ENCODE measurements around the gene MIEF1. TPM values are rescaled to one million over a fixed set of nuclear protein-coding genes. Genes with fewer than 3 reads are reported as not detected.

The MIEF1 gene
- total and polyA plus RNA-seq, 11 donors, result 6.5 to 25.2 (median 18.7) TPM

GRCh38 chr22:39547587-39547947 is 45.5 kb downstream of the MIEF1 start:
- DNase-seq (no peak), ATAC-seq (no peak)
- H3K27me3 ChIP-seq, result peaks cover 0 to 67% (median 16%) of the 10 kb centered on the region in 9 donors
- H3K4me3 ChIP-seq, result no peak overlapping the region
- whole genome bisulfite sequencing, 4 donors, result 39 to 51% (median 47%) methylated on average over 2 of the region's 2 CpGs
- TF ChIP-seq CTCF (IDR thresholded peaks at IDR 0.05) (no peak), POLR2A (IDR thresholded peaks at IDR 0.05) (no peak)
- no peaks in the 10 kb centered on the region for H3K36me3 ChIP-seq
- H3K9me3 ChIP-seq, result no peaks in the 10 kb centered on the region
- no peak overlapping the region for H3K27ac ChIP-seq
- H3K4me1 ChIP-seq, result no peaks in the 10 kb centered on the region
- intact Hi-C loops (cut with DNase I), result no loop called here

- ATAC-seq, result no peak
- intact Hi-C loops (cut with DNase I), result no loop called here
- H3K27me3 ChIP-seq, result peaks cover 17 to 76% (median 35%) of the 10 kb centered on the region in 9 donors
Measured at GRCh38 chr22:39553429-39553828, 51.3 kb downstream of the MIEF1 start.

GRCh38 chr22:39554151-39554550 is 52.1 kb downstream of the MIEF1 start:
- Histone ChIP-seq H3K9me3 (no peaks in the 10 kb centered on the region), H3K4me1 (peaks cover 0 to 17% (median 0%) of the 10 kb centered on the region in 12 donors), H3K4me3 (no peak overlapping the region), H3K27ac (no peak overlapping the region), H3K36me3 (no peaks in the 10 kb centered on the region), H3K27me3 (peaks cover 19 to 77% (median 39%) of the 10 kb centered on the region in 9 donors)
- no peak for TF ChIP-seq CTCF (IDR thresholded peaks at IDR 0.05)
- TF ChIP-seq POLR2A (IDR thresholded peaks at IDR 0.05), result no peak
- intact Hi-C loops (cut with DNase I), result no loop called here
- DNase-seq (no peak), ATAC-seq (no peak)
- WGBS, 4 donors, result 47 to 56% (median 53%) methylated on average over 2 to 3 of the region's 3 CpGs

More at GRCh38 chr22:39553429-39553828, 51.3 kb downstream of the MIEF1 start:
- no peak for TF ChIP-seq POLR2A (IDR thresholded peaks at IDR 0.05)
- no peak for TF ChIP-seq CTCF (IDR thresholded peaks at IDR 0.05)
- Histone ChIP-seq H3K4me3 (no peak overlapping the region), H3K27ac (no peak overlapping the region), H3K4me1 (peaks cover 0 to 13% (median 0%) of the 10 kb centered on the region in 12 donors), H3K36me3 (no peaks in the 10 kb centered on the region), H3K9me3 (no peaks in the 10 kb centered on the region)
- WGBS, 4 donors, result 71 to 98% (median 91%) methylated on average over 3 of the region's 3 CpGs
- no peak for DNase-seq

GRCh38 chr22:39556970-39557841 is 55.1 kb downstream of the MIEF1 start:
- no peak for TF ChIP-seq POLR2A (IDR thresholded peaks at IDR 0.05)
- TF ChIP-seq CTCF (IDR thresholded peaks at IDR 0.05), result peak in 2 of 12 donors; percentile 24 to 28
- Histone ChIP-seq H3K9me3 (no peaks in the 10 kb centered on the region), H3K27ac (no peak overlapping the region), H3K4me1 (peaks cover 0 to 22% (median 0%) of the 10 kb centered on the region in 12 donors), H3K27me3 (peaks cover 18 to 79% (median 29%) of the 10 kb centered on the region in 9 donors), H3K4me3 (peak overlapping the region in 6 of 12 donors; percentile 25 to 45 (median 34)), H3K36me3 (no peaks in the 10 kb centered on the region)
- WGBS, 4 donors, result 5 to 33% (median 7%) methylated on average over 6 to 72 of the region's 72 CpGs
- no peak for DNase-seq
- intact Hi-C loops (cut with DNase I), result loop anchor here in 3 of 10 donors (5.0 kb wide), 3 partner anchors 465 to 480 kb away; no protein-coding TSS in a partner anchor
- peak in 2 of 4 donors; percentile 39 to 48 for ATAC-seq
